HepG2 (cell line): ENCODE data around the gene SDR42E2. TPM values are rescaled to one million over a fixed set of nuclear protein-coding genes. Genes with fewer than 3 reads are reported as not detected.

ENCODE experiments used
- ATAD3A ChIP-seq: sonication (generic); formaldehyde crosslinking; IDR thresholded peaks from 2 replicates; pipeline ENCODE4 v1.4.0; 2020; ENCODE audit warnings: missing genetic modification reagents
- CREM ChIP-seq, 2 experiments: sonication (generic) in 1 of 2; formaldehyde crosslinking in 1 of 2; IDR thresholded peaks; 2 replicates each; pipeline versions ENCODE4 v1.4.0 to v1.6.1; 2016 to 2020; ENCODE audit warnings: antibody characterized with exemption in 1 of 2, mild to moderate bottlenecking in 1 of 2, missing genetic modification reagents in 1 of 2
- DNMT3B ChIP-seq: conservative IDR thresholded peaks from 2 replicates; pipeline ENCODE4 v1.6.1; 2016; ENCODE audit warnings: missing biosample characterization, control low read depth
- FOXA1 ChIP-seq, 2 experiments: fragments of 450-650 bp in 1 of 2; sonication (generic) in 1 of 2; formaldehyde crosslinking in 1 of 2; IDR thresholded peaks; 2 replicates each; pipeline versions ENCODE4 v1.4.0 to v1.6.1; 2016 to 2020; ENCODE audit warnings: missing genetic modification reagents in 1 of 2
- GABPA ChIP-seq, 2 experiments: IDR thresholded peaks; 2 replicates each; pipeline ENCODE4 v1.6.1; 2011 to 2016; ENCODE audit warnings: low read depth in 2 of 2, low read length in 1 of 2, missing biosample characterization in 1 of 2, missing genetic modification characterization in 1 of 2
- GABPB1 ChIP-seq: IDR thresholded peaks from 2 replicates; pipeline ENCODE4 v1.6.1; 2016; ENCODE audit warnings: mild to moderate bottlenecking, missing genetic modification reagents, moderate library complexity, missing compliant biosample characterization
- GATA4 ChIP-seq: sonication (generic); IDR thresholded peaks from 2 replicates; pipeline ENCODE4 v1.6.1; 2016; ENCODE audit warnings: antibody characterized with exemption, low read depth, borderline replicate concordance
- HDAC1 ChIP-seq: sonication (generic); formaldehyde crosslinking; IDR thresholded peaks from 2 replicates; pipeline ENCODE4 v1.5.1; 2020; ENCODE audit warnings: mild to moderate bottlenecking, missing genetic modification reagents
- KDM4B ChIP-seq: sonication (generic); formaldehyde crosslinking; IDR thresholded peaks from 2 replicates; pipeline ENCODE4 v1.4.0; 2020; ENCODE audit warnings: missing genetic modification reagents
- NAIF1 ChIP-seq: sonication (generic); formaldehyde crosslinking; IDR thresholded peaks from 2 replicates; pipeline ENCODE4 v1.5.0; 2020; ENCODE audit warnings: mild to moderate bottlenecking, missing genetic modification reagents, borderline replicate concordance
- RBAK ChIP-seq: sonication (generic); formaldehyde crosslinking; IDR thresholded peaks from 2 replicates; pipeline ENCODE4 v1.5.1; 2020; ENCODE audit warnings: mild to moderate bottlenecking, missing genetic modification reagents
- REL ChIP-seq: sonication (generic); formaldehyde crosslinking; conservative IDR thresholded peaks from 2 replicates; pipeline ENCODE4 v1.8.0; 2022; ENCODE audit warnings: mild to moderate bottlenecking, missing genetic modification reagents, moderate library complexity
- RFX5 ChIP-seq: IDR thresholded peaks from 2 replicates; pipeline ENCODE4 v1.6.1; 2011; ENCODE audit warnings: low read depth, low read length, improper control_type of control experiment
- STAG1 ChIP-seq: sonication (generic); formaldehyde crosslinking; IDR thresholded peaks from 2 replicates; pipeline ENCODE4 v1.4.0; 2020; ENCODE audit warnings: missing genetic modification reagents
- TBX3 ChIP-seq: fragments of 450-650 bp; IDR thresholded peaks from 2 replicates; pipeline ENCODE4 v1.6.1; 2017; ENCODE audit warnings: antibody characterized with exemption, mild to moderate bottlenecking, inconsistent platforms, borderline replicate concordance
- ZNF10 ChIP-seq: sonication (generic); formaldehyde crosslinking; IDR thresholded peaks from 2 replicates; pipeline ENCODE4 v1.4.0; 2020; ENCODE audit warnings: mild to moderate bottlenecking, low read depth, missing genetic modification reagents, borderline replicate concordance
- ZNF256 ChIP-seq: sonication (generic); formaldehyde crosslinking; conservative IDR thresholded peaks from 2 replicates; pipeline ENCODE4 v1.4.0; 2020; ENCODE audit warnings: missing genetic modification reagents
- ZNF34 ChIP-seq: sonication (generic); formaldehyde crosslinking; IDR thresholded peaks from 2 replicates; pipeline ENCODE4 v1.4.0; 2020; ENCODE audit warnings: mild to moderate bottlenecking, missing genetic modification reagents, borderline replicate concordance
- ZNF569 ChIP-seq: sonication (generic); formaldehyde crosslinking; IDR thresholded peaks from 2 replicates; pipeline ENCODE4 v1.5.0; 2020; ENCODE audit warnings: mild to moderate bottlenecking, missing genetic modification reagents, moderate library complexity, borderline replicate concordance
- ZNF720 ChIP-seq: sonication (generic); formaldehyde crosslinking; IDR thresholded peaks from 2 replicates; pipeline ENCODE4 v1.4.0; 2020; ENCODE audit warnings: missing genetic modification reagents
- polyA plus RNA-seq, 8 experiments: library from polyadenylated mRNA; depleted of rRNA in 3 of 8; stranded (reverse) in 7 of 8; unstranded in 1 of 8; fragments of >200 nt; fragmentation: Illumina TruSeq in 4 of 8; extraction: Trizol in 4 of 8; gene quantifications; 2 replicates each; pipeline versions ENCODE4 v1.2.1 to v1.2.3, GENCODE V29; 2011 to 2016; ENCODE audit warnings: low read depth in 4 of 8, missing spikeins in 1 of 8, mixed read lengths in 1 of 8; ENCODE audit not compliant: insufficient read depth in 1 of 8
- total RNA-seq, 5 experiments: library from RNA; depleted of rRNA; stranded (reverse); fragments of >200 nt; fragmentation: Illumina TruSeq; extraction: Trizol; gene quantifications; 2 replicates each; pipeline ENCODE4 v1.2.3, GENCODE V29; 2016; ENCODE audit warnings: low read depth in 1 of 5
- TF ChIP-seq, protein P1 (sequence below): sonication (generic); formaldehyde crosslinking; IDR thresholded peaks from 2 replicates; pipeline ENCODE4 v1.5.0; 2020; ENCODE audit warnings: mild to moderate bottlenecking, missing genetic modification reagents, moderate library complexity
- TF ChIP-seq, protein P2 (sequence below): sonication (generic); formaldehyde crosslinking; IDR thresholded peaks from 2 replicates; pipeline ENCODE4 v1.4.0; 2020; ENCODE audit warnings: low read depth, mild to moderate bottlenecking, missing genetic modification reagents
- TF ChIP-seq, protein P3 (sequence below): sonication (generic); formaldehyde crosslinking; IDR thresholded peaks from 2 replicates; pipeline ENCODE4 v1.4.0; 2020; ENCODE audit warnings: mild to moderate bottlenecking, low read depth, missing genetic modification reagents
- TF ChIP-seq, protein P4 (sequence below): sonication (generic); formaldehyde crosslinking; conservative IDR thresholded peaks from 2 replicates; pipeline ENCODE4 v1.8.1; 2023; ENCODE audit warnings: missing genetic modification reagents

The SDR42E2 gene
- total and polyA plus RNA-seq, 2 of the 13 experiments (the other 11 are each of a cell fraction or from before 2014, with no cell fraction given): 0.05 to 0.11 TPM

- TF ChIP-seq ZNF256 (CRISPR knock-in tag): peak; percentile 83; the same call in 1 of the 2 replicates
- TF ChIP-seq RFX5: peak; percentile 53
- no peak; the same call in 1 of the 2 replicates for TF ChIP-seq TBX3
- no peak for TF ChIP-seq CREM (IDR thresholded peaks at IDR 0.05)
- no peak for TF ChIP-seq CREM (CRISPR knock-in tag; IDR thresholded peaks at IDR 0.05)
- TF ChIP-seq, protein P1, sequence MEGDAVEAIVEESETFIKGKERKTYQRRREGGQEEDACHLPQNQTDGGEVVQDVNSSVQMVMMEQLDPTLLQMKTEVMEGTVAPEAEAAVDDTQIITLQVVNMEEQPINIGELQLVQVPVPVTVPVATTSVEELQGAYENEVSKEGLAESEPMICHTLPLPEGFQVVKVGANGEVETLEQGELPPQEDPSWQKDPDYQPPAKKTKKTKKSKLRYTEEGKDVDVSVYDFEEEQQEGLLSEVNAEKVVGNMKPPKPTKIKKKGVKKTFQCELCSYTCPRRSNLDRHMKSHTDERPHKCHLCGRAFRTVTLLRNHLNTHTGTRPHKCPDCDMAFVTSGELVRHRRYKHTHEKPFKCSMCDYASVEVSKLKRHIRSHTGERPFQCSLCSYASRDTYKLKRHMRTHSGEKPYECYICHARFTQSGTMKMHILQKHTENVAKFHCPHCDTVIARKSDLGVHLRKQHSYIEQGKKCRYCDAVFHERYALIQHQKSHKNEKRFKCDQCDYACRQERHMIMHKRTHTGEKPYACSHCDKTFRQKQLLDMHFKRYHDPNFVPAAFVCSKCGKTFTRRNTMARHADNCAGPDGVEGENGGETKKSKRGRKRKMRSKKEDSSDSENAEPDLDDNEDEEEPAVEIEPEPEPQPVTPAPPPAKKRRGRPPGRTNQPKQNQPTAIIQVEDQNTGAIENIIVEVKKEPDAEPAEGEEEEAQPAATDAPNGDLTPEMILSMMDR: peak; percentile 96
- peak; percentile 97 for TF ChIP-seq KDM4B (CRISPR knock-in tag)
- TF ChIP-seq GABPB1 (CRISPR knock-in tag): peak; percentile 92
- TF ChIP-seq DNMT3B (CRISPR knock-in tag): 0 out of 2 replicates have a peak, but pooled peaks have one; percentile 92
- no peak for TF ChIP-seq RBAK (CRISPR knock-in tag)
- peak; percentile 82; the same call in 1 of the 2 replicates for TF ChIP-seq ZNF569 (CRISPR knock-in tag)
- peak; percentile 30; the same call in 1 of the 2 replicates for TF ChIP-seq NAIF1 (CRISPR knock-in tag)
- TF ChIP-seq ZNF10 (CRISPR knock-in tag): 0 out of 2 replicates have a peak, but pooled peaks have one; percentile 89
- TF ChIP-seq, protein P2, sequence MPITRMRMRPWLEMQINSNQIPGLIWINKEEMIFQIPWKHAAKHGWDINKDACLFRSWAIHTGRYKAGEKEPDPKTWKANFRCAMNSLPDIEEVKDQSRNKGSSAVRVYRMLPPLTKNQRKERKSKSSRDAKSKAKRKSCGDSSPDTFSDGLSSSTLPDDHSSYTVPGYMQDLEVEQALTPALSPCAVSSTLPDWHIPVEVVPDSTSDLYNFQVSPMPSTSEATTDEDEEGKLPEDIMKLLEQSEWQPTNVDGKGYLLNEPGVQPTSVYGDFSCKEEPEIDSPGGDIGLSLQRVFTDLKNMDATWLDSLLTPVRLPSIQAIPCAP (CRISPR knock-in tag): no peak
- TF ChIP-seq, protein P3, sequence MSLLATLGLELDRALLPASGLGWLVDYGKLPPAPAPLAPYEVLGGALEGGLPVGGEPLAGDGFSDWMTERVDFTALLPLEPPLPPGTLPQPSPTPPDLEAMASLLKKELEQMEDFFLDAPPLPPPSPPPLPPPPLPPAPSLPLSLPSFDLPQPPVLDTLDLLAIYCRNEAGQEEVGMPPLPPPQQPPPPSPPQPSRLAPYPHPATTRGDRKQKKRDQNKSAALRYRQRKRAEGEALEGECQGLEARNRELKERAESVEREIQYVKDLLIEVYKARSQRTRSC: peak; percentile 70; the same call in 1 of the 2 replicates
- TF ChIP-seq STAG1: peak; percentile 74
- TF ChIP-seq ZNF720 (CRISPR knock-in tag): peak; percentile 48; the same call in 1 of the 2 replicates
- no peak; the same call in 1 of the 2 replicates for TF ChIP-seq GATA4
- peak; percentile 97; the same call in 1 of the 2 replicates for TF ChIP-seq ZNF34
- TF ChIP-seq FOXA1 (IDR thresholded peaks at IDR 0.05): no peak
- peak; percentile 97 for TF ChIP-seq FOXA1 (CRISPR knock-in tag; IDR thresholded peaks at IDR 0.05)
- peak; percentile 69 for TF ChIP-seq HDAC1
- TF ChIP-seq, protein P4, sequence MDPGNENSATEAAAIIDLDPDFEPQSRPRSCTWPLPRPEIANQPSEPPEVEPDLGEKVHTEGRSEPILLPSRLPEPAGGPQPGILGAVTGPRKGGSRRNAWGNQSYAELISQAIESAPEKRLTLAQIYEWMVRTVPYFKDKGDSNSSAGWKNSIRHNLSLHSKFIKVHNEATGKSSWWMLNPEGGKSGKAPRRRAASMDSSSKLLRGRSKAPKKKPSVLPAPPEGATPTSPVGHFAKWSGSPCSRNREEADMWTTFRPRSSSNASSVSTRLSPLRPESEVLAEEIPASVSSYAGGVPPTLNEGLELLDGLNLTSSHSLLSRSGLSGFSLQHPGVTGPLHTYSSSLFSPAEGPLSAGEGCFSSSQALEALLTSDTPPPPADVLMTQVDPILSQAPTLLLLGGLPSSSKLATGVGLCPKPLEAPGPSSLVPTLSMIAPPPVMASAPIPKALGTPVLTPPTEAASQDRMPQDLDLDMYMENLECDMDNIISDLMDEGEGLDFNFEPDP (CRISPR knock-in tag): peak; percentile 66; the same call in 1 of the 2 replicates
- peak; percentile 71 for TF ChIP-seq GABPA (IDR thresholded peaks at IDR 0.05; ENCODE audit: low read depth, low read length)
- TF ChIP-seq GABPA (CRISPR knock-in tag; IDR thresholded peaks at IDR 0.05; ENCODE audit: low read depth): peak; percentile 89
- TF ChIP-seq ATAD3A (CRISPR knock-in tag): peak; percentile 47; the same call in 1 of the 2 replicates
- peak; percentile 83; the same call in 1 of the 2 replicates for TF ChIP-seq REL (CRISPR knock-in tag)
Measured at GRCh38 chr16:22206013-22206841, 43.9 kb downstream of the SDR42E2 start, which contains the start of gene EEF2K (continued).
